PC-9 (cell line): ENCODE data around the gene ATP11A.

Source experiments
- EZH2 ChIP-seq: fragments of 200-600 bp; sonication (generic); IDR thresholded peaks from 2 replicates; pipeline ENCODE4 v1.8.0; 2017; ENCODE audit warnings: antibody characterized with exemption, low read depth
- TF ChIP-seq, protein P1 (sequence below): fragments of 200-600 bp; sonication (generic); conservative IDR thresholded peaks from 2 replicates; pipeline ENCODE4 v1.6.1; 2017; ENCODE audit warnings: mixed run types, antibody characterized with exemption, mild to moderate bottlenecking, moderate library complexity

- TF ChIP-seq, protein P1, sequence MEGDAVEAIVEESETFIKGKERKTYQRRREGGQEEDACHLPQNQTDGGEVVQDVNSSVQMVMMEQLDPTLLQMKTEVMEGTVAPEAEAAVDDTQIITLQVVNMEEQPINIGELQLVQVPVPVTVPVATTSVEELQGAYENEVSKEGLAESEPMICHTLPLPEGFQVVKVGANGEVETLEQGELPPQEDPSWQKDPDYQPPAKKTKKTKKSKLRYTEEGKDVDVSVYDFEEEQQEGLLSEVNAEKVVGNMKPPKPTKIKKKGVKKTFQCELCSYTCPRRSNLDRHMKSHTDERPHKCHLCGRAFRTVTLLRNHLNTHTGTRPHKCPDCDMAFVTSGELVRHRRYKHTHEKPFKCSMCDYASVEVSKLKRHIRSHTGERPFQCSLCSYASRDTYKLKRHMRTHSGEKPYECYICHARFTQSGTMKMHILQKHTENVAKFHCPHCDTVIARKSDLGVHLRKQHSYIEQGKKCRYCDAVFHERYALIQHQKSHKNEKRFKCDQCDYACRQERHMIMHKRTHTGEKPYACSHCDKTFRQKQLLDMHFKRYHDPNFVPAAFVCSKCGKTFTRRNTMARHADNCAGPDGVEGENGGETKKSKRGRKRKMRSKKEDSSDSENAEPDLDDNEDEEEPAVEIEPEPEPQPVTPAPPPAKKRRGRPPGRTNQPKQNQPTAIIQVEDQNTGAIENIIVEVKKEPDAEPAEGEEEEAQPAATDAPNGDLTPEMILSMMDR, result no peak
- no peak for TF ChIP-seq EZH2
These were observed 135.2 kb downstream of the ATP11A start for GRCh38 chr13:112825071-112825470.
